Measurements from ENCODE around the gene NUBP2.

GRCh38 chr16:1818204-1818872 lies 35.6 kb downstream of the NUBP2 start:
- no peak for TF ChIP-seq CTCF (IDR thresholded peaks at IDR 0.05)
- no peak for TF ChIP-seq EP300 (IDR thresholded peaks at IDR 0.05)
- TF ChIP-seq POLR2A (IDR thresholded peaks at IDR 0.05): no peak
- no peak for TF ChIP-seq POLR2AphosphoS5 (IDR thresholded peaks at IDR 0.05)
